HG02885 (cell line): ENCODE measurements around the gene RPA3.
"Not testable (repeated sequence)": the region's sequence is repeated elsewhere in the genome, so short reads cannot be mapped to it uniquely, and the experiment has no call there.

ENCODE experiments used
- ATAC-seq: cut with Tn5 transposase; IDR thresholded peaks from one replicate; pipeline ENCODE4 v1.9.1; 2021; ENCODE audit warnings: mild to moderate bottlenecking; ENCODE audit not compliant: unreplicated experiment, poor library complexity

Gene RPA3

GRCh38 chr7:7662527-7662926 is 55.9 kb downstream of the RPA3 start:
- ATAC-seq = no peak

DNA sequence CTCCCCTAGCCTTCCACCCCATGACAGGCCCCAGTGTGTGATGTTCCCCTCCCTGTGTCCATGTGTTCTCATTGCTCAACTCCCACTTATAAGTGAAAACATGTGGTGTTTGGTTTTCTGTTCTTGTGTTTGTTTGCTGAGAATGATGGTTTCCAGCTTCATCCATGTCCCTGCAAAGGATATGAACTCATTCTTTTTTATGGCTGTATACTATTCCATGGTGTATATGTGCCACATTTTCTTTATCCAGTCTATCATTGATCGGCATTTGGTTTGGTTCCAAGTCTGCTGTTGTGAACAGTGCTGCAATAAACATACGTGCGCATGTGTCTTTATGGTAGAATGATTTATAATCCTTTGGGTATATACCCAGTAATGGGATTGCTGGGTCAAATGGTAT is 61.9 kb downstream of the RPA3 start:
- ATAC-seq = not testable (repeated sequence)

GRCh38 chr7:7654964-7655715 is 63.3 kb downstream of the RPA3 start:
- no peak for ATAC-seq

GRCh38 chr7:7653593-7654187 is 64.7 kb downstream of the RPA3 start:
- ATAC-seq = no peak

DNA sequence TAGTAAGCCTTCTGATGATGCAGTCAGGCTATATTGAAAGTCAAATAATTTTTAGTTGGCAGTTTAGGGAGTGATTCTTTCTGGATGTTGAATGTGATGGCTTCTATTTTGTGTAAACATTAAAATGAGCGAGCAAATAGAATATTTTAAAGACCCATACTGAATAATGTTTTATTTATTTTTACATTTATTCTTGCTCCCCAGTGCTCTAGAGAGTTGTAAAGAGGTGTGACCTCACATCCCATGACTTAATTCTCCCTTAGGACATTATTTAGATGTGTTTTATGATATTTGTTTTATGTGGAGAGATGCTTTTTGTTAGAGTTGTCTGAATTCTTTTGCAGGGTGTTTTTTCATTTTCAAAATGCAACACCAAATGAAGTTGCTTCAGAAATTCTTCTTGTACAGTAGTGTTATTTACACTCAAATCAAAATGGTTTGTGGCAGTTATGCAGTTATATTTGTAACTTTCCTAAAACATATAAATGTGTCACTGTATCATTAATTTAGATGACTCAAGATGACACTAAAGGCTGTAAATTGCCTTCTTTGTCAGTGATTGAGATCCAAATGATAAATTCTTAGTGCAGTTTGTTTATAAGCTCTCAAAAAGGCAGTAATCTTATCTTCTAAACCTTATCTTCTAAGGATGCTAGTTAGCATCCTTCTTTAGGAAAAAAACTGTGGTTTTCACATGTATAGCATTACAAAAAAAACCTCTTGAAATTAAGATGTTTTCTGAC is 65.4 kb downstream of the RPA3 start:
- ATAC-seq = no peak

GRCh38 chr7:7651479-7651878 is 66.9 kb downstream of the RPA3 start:
- no peak for ATAC-seq

- ATAC-seq = no peak
These were observed 67.7 kb downstream of the RPA3 start for GRCh38 chr7:7650682-7651206.

- no peak for ATAC-seq
These were observed 70.8 kb downstream of the RPA3 start for GRCh38 chr7:7647495-7648036.

GRCh38 chr7:7642081-7642480 is 76.3 kb downstream of the RPA3 start:
- no peak for ATAC-seq

DNA sequence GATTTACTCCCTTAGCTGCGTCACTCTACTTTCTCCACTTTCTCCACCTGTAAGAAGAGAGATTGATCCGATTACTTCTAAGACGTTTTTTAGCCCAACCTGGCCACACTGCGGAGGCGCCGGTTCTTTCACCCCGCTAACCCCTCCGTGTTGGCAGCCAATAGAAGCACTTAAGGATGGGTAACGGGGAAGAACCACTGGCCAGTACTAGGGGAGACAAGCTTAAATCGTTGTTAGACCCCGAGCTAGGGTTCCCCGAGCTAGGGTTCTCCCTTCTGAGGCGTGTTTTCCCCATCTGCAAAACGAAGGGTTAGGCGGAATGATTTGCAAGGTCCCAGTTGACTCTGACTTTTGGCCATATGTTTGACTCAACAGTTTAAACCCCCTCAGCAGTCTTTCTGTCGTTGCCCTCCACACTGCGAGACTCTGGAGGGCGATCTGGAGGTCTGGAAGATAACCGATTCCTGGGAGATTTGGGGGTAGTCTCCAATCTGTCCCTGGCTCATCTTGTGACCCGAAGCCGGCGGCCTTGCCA is 77.2 kb downstream of the RPA3 start:
- ATAC-seq = peak; percentile 21

DNA sequence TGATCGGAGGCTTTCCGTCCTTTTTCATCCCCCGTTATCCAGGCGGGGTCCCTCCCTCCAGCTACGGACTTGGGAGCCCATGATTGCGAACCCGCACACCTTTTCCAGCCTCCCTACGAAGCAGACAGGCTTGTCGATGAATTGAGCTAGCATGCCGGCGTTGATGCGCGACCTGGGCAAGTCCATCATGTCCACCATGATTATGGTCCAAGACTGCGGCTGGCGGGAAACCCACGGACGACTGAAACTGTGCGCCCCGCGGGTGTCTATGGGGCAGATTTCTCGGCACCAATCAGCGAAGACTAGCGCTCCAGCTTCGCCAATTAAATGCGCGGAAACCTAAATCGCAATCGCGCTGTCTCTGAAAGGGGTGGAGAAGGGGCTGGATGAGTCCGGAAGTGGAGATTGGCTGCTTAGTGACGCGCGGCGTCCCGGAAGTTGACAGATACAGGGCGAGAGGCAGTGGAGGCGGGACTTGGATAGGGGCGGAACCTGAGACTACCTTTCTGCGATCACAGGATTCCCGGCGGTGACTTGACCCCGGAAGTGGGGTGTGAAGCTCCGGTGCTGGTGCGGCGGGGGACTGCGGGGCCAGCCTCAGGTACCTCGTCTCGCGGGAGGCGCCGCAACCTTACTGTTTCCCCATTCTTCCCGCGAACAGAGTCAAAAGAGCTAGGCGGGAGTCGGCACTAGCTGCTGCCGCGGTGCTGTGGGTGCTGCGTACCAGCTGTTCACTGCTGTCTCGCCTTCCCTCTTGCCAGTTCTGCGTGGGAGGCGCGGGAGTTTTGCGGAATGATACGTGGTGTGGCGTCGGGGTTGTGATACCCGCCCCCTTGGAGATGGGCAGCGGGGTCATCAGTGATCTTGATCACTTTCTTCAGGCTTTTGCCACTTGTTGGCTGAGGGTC is 77.9 kb downstream of the RPA3 start, which contains the start of gene UMAD1:
Gene UMAD1, plus strand, starts transcription at position 532 of the 908 bp plus-strand sequence. CDS start 32,620 bp downstream, outside the sequence.
- ATAC-seq = peak; percentile 96

- peak; percentile 10 for ATAC-seq
These were observed 78.6 kb downstream of the RPA3 start for GRCh38 chr7:7639847-7640220.

- ATAC-seq = no peak
These were observed 79.0 kb downstream of the RPA3 start for GRCh38 chr7:7639421-7639820.

DNA sequence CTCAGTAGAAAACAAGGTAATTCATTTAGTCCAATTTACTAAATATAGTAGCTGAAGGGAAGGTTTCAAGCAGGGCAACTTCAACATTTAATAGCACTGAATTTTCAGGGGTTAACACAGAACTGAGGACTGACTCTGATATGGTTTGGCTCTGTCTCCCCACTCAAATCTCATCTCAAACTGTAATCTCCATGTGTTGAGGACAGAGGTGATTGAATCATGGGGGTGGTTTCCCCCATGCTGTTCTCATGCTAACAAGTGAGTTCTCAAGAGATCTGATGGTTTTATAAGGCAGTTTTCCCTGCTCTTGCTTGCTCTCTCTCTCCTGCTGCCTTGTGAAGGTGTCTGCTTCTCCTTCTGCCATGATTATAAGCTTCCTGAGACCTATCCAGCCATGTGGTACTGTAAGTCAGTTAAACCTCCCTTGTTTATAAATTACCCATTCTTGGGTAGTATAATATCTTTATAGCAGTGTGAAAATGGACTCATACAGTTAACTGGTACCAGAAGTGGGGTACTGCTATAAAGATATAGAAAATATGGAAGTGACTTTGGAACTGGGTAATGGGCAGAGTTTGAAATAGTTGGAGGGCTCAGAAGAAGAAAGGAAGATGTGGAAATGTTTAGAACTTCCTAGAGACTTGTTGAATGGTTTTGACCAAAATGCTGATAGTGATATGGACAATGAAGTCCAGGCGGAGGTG is 87.6 kb downstream of the RPA3 start:
- no peak for ATAC-seq

DNA sequence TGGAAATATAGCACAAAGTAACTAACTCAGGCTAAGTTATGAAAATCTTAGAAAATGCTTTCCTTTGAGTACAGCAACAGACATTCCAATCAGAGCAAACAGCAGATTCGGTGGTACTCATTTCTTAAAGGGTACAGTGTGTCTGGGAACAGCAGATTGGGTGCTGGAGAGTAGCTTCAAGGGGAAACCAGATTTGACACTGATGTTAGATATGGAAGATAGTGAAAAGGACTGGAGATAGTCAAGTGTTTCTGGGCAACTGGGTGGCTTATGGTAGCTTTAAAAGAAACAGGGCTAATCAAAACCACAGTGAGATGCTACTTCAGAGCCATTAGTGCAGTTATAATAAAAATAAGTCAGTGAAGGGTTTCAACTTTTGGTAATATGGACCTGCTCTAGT is 89.9 kb downstream of the RPA3 start:
- no peak for ATAC-seq

DNA sequence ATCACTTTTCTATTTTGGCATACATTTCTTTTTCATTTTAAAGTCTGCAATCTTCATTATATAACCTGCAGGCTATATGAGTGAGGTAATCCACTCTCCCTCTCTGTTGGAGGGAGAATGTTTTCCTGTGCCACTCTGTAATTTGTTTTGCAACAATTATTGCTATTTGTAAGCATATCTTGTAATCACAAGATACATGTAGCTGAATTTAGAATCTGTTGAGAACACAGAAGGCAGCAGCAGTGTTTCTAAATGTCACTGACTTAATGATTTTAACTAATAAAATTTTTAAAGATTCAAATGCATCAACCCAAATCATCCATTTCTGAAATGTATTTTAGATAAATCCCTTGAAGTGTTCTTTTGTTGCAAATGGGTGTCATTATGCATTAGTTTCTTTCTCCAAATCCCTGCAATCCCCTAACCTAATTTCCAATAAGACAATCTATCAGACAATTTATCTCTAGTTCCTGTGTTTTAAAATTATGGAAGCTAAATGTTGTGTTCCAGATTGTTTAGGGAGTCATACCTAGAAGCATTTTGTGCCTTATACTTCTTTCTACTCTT is 97.7 kb downstream of the RPA3 start:
- ATAC-seq = no peak

DNA sequence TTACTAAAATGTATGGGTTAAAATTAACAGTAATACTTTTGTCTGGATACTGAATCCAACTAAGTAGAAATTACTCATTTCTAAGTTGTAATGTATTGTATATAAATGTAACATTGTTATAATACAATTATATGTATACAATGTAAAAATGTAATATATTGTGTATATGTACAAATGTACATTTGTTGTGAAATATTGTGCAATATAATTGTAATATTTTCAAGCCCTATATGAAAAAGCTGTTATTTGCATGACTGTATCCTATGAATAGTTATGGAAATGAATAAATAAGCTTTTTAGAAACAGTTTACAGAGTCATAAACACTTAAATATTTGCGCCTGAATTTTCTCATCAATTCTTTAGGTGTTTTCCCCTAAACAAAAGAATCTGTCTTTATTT is 98.2 kb downstream of the RPA3 start:
- no peak for ATAC-seq

DNA sequence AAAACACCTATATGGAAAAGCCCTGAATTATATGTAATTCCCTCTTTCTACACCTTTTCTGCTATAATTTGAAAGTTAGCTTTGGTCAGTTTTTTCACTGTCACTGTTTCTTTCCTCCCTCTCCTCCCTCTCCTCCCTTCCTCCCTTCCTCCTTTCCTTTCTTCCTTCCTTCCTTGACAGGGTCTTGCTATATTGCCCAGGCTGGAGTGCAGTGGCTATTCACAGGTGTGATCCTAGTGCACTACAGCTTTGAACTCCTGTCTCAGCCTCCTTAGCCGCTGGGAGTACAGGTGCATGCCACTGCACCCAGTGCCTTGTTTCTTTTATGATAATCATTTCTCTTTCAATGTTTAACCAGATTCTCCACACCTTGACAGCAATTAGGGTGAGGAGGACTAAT is 100.0 kb downstream of the RPA3 start:
- no peak for ATAC-seq

- ATAC-seq = no peak
These were observed 100.9 kb downstream of the RPA3 start for GRCh38 chr7:7617550-7617949.
